ENCODE data around the gene RBL1. TPM values are rescaled to one million over a fixed set of nuclear protein-coding genes. Genes with fewer than 3 reads are reported as not detected.
A peak's percentile ranks its signal among the peaks of the same experiment; 100 is the strongest.

RBL1 gene
- total and polyA plus RNA-seq, 10 of the 15 experiments (the other 5 are each of a cell fraction or from before 2014, with no cell fraction given): 4.5 to 51.1 (median 24.9) TPM

DNA sequence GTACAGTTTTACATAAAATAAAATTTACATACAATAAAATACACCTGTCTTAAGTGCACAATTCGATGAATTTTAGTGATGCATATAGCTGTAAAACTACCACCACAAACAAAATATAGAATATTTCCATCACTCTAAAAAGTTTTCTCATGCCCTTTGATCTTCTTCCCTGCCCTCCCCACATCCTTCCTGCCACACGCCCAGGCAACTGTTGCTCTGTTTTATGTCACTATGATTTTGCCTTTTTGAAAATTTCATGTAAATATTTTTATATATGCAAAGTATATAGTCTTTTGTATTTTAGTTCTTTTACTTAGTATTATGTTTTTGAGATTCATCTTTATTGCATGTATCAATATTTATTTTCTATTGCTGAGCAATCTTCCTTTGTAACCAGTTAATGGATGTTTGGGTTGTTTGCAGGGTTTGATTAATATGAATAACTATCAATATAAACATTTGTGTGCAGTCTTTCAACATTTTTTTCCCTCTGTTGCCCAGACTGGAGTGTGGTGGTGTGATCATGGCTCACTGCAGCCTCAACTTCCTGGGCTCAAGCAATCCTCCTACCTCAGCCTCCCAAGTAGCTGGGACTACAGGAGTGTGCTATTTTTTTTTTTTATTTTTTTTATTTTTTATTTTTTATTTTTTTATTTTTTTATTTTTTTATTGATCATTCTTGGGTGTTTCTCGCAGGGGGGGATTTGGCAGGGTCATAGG, 120.5 kb downstream of the RBL1 start:
- BruUV-seq (replicated peaks): no TSS peak
- DNase-seq (ENCODE audit: low read depth, low spot score) (no peak), ATAC-seq (peak; percentile 73), FAIRE-seq (no peak)
- ChIA-PET SMC1A (ENCODE audit: uncharacterized antibody, unreplicated experiment) (interaction anchor here (1.1 to 1.5 kb wide), 2 partner anchors 9 to 69 kb away, joined by 3 read pairs; no protein-coding TSS in a partner anchor), RAD21 (ENCODE audit: unreplicated experiment) (no interaction called here), CTCF (no interaction called here), POLR2A (interaction anchor here (0.7 kb wide), 1 partner anchor 31 kb away, joined by 4 read pairs; no protein-coding TSS in a partner anchor)
- Histone ChIP-seq H3K27me3 (replicated peaks in 1 of 2; ENCODE audit: control insufficient read depth in 2 of 2, insufficient read depth in 2 of 2, low read length in 1 of 2) (no peaks in the 10 kb centered on the region), H3K4me1 (ENCODE audit: control insufficient read depth, insufficient read depth, low read length) (0 out of 2 replicates have a peak, but pooled peaks cover 3% of the 10 kb centered on the region), H3K79me2 (ENCODE audit: control insufficient read depth, insufficient read depth, low read length) (no peaks in the 10 kb centered on the region), H3K36me3 (ENCODE audit: control insufficient read depth in 2 of 2, insufficient read depth in 2 of 2, low read length in 1 of 2) (no peaks in the 10 kb centered on the region), H4K20me1 (ENCODE audit: control insufficient read depth, insufficient read depth) (no peaks in the 10 kb centered on the region), H3K9ac (ENCODE audit: control insufficient read depth, insufficient read depth, low read length) (no peak overlapping the region), H3K27ac (ENCODE audit: control insufficient read depth, insufficient read depth) (no peak overlapping the region), H2AFZ (ENCODE audit: control insufficient read depth, low read depth, low read length) (no peak overlapping the region; the same call in 1 of the 2 replicates), H3K4me3 (no peak overlapping the region), H3K4me2 (ENCODE audit: control insufficient read depth, insufficient read depth) (no peak overlapping the region), H3K9me3 (replicated peaks; ENCODE audit: control insufficient read depth, insufficient read depth, low read length) (no peaks in the 10 kb centered on the region)
- in situ Hi-C loops (cut with MboI) (no loop called here), intact Hi-C loops (cut with micrococcal nuclease; ENCODE audit: unreplicated experiment) (no loop called here)
- WGBS (ENCODE audit: insufficient coverage, insufficient replicate concordance, low lambda C conversion rate, missing lambda C conversion rate): 0% methylated on average over 3 of the region's 3 CpGs
- TF ChIP-seq RAD51 (IDR thresholded peaks at IDR 0.05) (no peak), RUNX3 (IDR thresholded peaks at IDR 0.05; ENCODE audit: low read length) (peak; percentile 79), TCF7 (IDR thresholded peaks at IDR 0.05; ENCODE audit: borderline replicate concordance) (peak; percentile 87), NR2C2 (IDR thresholded peaks at IDR 0.05; ENCODE audit: borderline replicate concordance, control insufficient read depth, insufficient read length, low read depth) (no peak)

DNA sequence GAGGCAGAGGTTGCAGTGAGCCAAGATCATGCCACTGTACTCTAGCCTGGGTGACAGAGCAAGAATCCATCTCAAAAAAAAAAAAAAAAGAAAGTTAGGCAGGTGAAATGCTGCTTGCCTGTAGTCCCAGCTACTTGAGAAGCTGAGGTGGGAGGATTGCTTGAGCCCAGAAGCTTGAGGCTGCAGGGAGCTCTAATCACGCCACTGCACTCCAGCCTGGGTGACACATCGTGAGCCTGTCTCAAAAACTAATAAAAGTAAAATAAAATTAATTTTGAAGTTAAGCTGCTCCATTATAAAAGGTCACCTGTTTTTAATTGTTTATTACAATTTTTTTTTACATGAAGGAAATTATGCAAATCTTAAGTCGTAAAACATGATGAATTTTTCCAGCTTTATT, 121.1 kb downstream of the RBL1 start:
- WGBS (ENCODE audit: insufficient coverage, insufficient replicate concordance, low lambda C conversion rate, missing lambda C conversion rate): 52% methylated on average over 3 of the region's 3 CpGs
- ATAC-seq (peak; percentile 32; the same call in 2 of the 3 replicates), FAIRE-seq (no peak), DNase-seq (ENCODE audit: low read depth, low spot score) (no peak)
- no peak overlapping the region for H3K4me3 ChIP-seq
- in situ Hi-C loops (cut with MboI): no loop called here
- RAD21 ChIA-PET (ENCODE audit: unreplicated experiment): no interaction called here
- no peak for TF ChIP-seq YY1 (IDR thresholded peaks at IDR 0.05; ENCODE audit: low read depth, low read length)
- TF ChIP-seq STAT3 (IDR thresholded peaks at IDR 0.05; ENCODE audit: low read depth, low read length): no peak
- TF ChIP-seq ATF7 (IDR thresholded peaks at IDR 0.05; ENCODE audit: low read depth): no peak
- no peak for TF ChIP-seq MYB (IDR thresholded peaks at IDR 0.05; ENCODE audit: borderline replicate concordance, low read depth, low read length)
- no peak for TF ChIP-seq BRCA1 (IDR thresholded peaks at IDR 0.05; ENCODE audit: low read depth, low read length)
- TF ChIP-seq KDM1A (IDR thresholded peaks at IDR 0.05; ENCODE audit: borderline replicate concordance): no peak
- TF ChIP-seq LARP7 (IDR thresholded peaks at IDR 0.05): no peak
- no peak overlapping the region for H3K4me2 ChIP-seq (ENCODE audit: control insufficient read depth, insufficient read depth)
- no TSS peak for BruUV-seq (replicated peaks)
- no peaks in the 10 kb centered on the region for H4K20me1 ChIP-seq (ENCODE audit: control insufficient read depth, insufficient read depth)
- H3K4me1 ChIP-seq (ENCODE audit: control insufficient read depth, insufficient read depth, low read length): 0 out of 2 replicates have a peak, but pooled peaks cover 3% of the 10 kb centered on the region
- no peaks in the 10 kb centered on the region for H3K9me3 ChIP-seq (replicated peaks; ENCODE audit: control insufficient read depth, insufficient read depth, low read length)
- intact Hi-C loops (cut with micrococcal nuclease; ENCODE audit: unreplicated experiment): no loop called here
- no peak overlapping the region for H3K27ac ChIP-seq (ENCODE audit: control insufficient read depth, insufficient read depth)
- no peak overlapping the region for H3K9ac ChIP-seq (ENCODE audit: control insufficient read depth, insufficient read depth, low read length)
- H3K27me3 ChIP-seq (replicated peaks in 1 of 2; ENCODE audit: control insufficient read depth in 2 of 2, insufficient read depth in 2 of 2, low read length in 1 of 2): no peaks in the 10 kb centered on the region
- H2AFZ ChIP-seq (ENCODE audit: control insufficient read depth, low read depth, low read length): no peak overlapping the region
- no peaks in the 10 kb centered on the region for H3K79me2 ChIP-seq (ENCODE audit: control insufficient read depth, insufficient read depth, low read length)
- SMC1A ChIA-PET (ENCODE audit: uncharacterized antibody, unreplicated experiment): interaction anchor here (1.1 to 1.5 kb wide), 2 partner anchors 9 to 70 kb away, joined by 3 read pairs; no protein-coding TSS in a partner anchor
- no peaks in the 10 kb centered on the region for H3K36me3 ChIP-seq (ENCODE audit: control insufficient read depth in 2 of 2, insufficient read depth in 2 of 2, low read length in 1 of 2)
- CTCF ChIA-PET: no interaction called here
- POLR2A ChIA-PET: interaction anchor here (0.7 kb wide), 2 partner anchors 31 to 210 kb away, joined by 3 to 4 read pairs; no protein-coding TSS in a partner anchor
